GM19035 (cell line): ENCODE results near the gene CCDC51.

Experiments used
- ATAC-seq: cut with Tn5 transposase; IDR thresholded peaks from one replicate; pipeline ENCODE4 v1.9.1; 2021; ENCODE audit not compliant: unreplicated experiment

Gene CCDC51

DNA sequence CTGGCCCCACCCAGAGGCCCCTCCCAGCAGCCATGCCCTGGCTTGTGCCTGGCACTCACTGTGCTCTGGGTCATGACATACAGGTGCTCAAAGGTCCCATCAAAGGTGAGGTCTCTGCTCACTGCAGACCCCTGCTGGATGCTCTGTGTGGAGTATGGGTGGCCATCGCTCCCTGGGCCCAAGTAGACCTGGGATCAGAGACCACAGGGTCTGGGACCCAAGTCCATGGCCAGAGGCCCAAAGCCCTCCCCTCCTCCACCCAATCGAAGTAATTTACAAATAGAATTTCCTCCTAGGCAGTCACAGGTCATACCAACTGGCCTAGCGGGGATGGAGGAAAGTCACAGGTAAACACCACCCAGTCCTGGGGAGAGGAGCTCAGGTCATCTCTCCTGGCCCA, 17.6 kb downstream of the CCDC51 start:
- no peak for ATAC-seq

GRCh38 chr3:48420561-48420960, 19.4 kb downstream of the CCDC51 start:
- no peak for ATAC-seq

- no peak for ATAC-seq
Observed at GRCh38 chr3:48419597-48419996, 20.3 kb downstream of the CCDC51 start.

- no peak for ATAC-seq
Observed at GRCh38 chr3:48419149-48419548, 20.8 kb downstream of the CCDC51 start.

DNA sequence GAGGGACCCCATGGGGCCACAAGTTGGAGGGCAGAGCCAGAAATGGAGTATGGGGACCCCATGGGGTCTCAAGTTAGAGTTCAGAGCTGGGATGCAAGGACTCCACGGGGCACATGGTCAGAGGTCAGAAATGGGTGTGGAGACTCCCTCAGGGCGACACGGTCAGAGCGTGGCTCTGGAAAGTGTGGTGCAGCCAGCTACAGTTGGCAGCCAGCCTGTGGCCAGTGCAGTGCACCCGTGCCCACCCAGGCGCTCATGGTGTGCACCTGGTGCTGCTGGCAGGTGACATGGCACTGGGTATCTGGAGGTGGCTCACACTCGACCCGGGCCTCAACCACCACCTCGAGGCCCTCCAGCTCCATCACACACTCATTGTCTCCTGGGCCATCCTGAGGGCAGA, 21.3 kb downstream of the CCDC51 start:
- no peak for ATAC-seq

- no peak for ATAC-seq
Observed at GRCh38 chr3:48418140-48418539, 21.8 kb downstream of the CCDC51 start.

- ATAC-seq: no peak
Observed at GRCh38 chr3:48417529-48418108, 22.3 kb downstream of the CCDC51 start.

- no peak for ATAC-seq
Observed at GRCh38 chr3:48416546-48416945, 23.4 kb downstream of the CCDC51 start.

- no peak for ATAC-seq
Observed at GRCh38 chr3:48416091-48416505, 23.8 kb downstream of the CCDC51 start.

- ATAC-seq: no peak
Observed at GRCh38 chr3:48415251-48415953, 24.5 kb downstream of the CCDC51 start.

DNA sequence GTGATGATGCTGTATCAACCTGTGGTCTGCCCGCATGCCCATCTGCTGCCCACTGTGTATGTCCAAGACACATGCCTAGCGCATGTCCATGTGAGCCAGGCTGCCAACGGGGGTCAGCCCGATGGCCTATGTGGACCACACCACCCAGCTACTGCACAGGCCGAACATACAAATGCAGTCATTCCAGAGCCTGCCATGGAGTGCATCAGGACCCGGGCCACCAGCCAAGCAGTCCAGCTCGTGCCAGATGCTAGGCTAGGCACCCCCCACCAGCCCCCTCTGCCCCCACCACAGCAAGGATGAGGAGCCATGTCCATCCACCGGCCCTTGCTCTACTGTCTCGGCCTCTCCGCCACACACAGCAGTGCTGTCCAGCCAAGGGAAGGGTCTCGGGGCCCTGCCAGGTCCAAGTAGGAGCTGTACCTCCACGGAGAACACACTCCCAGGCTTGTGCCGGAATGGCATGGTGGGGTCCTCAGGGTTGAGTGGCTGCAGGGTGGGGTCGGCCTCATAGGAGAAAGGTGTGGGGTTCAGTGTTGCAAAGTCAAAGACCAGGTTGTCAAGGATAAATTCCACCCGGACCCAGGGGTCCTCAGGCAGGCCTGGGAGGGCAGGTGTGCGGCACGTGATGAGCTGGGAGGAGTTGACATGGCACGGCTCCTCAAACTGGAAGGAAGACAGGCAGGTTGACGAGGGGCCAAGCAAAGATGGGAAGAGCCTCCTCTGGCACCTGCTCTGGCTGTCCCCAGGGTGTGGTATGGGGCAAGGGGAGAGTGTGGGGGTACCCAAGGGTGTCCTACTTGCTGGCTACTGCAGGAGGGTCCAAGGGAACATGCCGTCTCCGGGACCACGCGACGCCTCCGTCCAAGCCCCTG, 25.3 kb downstream of the CCDC51 start:
- ATAC-seq: no peak

GRCh38 chr3:48413611-48414010, 26.3 kb downstream of the CCDC51 start:
- no peak for ATAC-seq

- no peak for ATAC-seq
Observed at GRCh38 chr3:48413086-48413485, 26.8 kb downstream of the CCDC51 start.

GRCh38 chr3:48412375-48413001, 27.4 kb downstream of the CCDC51 start:
- no peak for ATAC-seq

GRCh38 chr3:48411606-48412374, 28.1 kb downstream of the CCDC51 start:
- no peak for ATAC-seq

DNA sequence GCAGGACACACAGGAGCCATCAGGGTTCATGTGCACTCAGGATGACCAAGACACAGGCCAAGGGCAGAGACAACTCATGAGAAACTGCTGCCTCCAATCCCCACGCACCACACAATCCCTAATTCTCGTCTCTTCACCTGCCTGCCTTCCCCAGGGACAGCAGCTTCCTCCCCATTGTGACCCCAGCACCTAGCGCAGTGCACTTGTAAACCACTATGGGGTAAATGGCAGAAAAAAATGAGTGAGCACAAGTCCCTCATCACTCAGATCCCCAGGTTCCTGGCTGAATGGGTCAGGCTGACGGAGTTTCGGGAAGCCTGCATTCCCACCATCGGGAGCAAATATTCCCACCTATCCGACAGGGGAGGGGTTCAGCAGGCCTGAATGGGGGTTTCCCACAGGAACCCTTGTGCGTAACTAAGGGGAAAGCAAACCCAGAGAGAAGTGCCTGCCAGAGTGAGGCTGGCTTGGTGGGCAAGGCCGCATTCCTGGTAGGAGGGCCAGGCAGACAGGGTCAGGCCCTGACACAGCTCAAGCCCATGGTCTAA, 28.8 kb downstream of the CCDC51 start:
- no peak for ATAC-seq

DNA sequence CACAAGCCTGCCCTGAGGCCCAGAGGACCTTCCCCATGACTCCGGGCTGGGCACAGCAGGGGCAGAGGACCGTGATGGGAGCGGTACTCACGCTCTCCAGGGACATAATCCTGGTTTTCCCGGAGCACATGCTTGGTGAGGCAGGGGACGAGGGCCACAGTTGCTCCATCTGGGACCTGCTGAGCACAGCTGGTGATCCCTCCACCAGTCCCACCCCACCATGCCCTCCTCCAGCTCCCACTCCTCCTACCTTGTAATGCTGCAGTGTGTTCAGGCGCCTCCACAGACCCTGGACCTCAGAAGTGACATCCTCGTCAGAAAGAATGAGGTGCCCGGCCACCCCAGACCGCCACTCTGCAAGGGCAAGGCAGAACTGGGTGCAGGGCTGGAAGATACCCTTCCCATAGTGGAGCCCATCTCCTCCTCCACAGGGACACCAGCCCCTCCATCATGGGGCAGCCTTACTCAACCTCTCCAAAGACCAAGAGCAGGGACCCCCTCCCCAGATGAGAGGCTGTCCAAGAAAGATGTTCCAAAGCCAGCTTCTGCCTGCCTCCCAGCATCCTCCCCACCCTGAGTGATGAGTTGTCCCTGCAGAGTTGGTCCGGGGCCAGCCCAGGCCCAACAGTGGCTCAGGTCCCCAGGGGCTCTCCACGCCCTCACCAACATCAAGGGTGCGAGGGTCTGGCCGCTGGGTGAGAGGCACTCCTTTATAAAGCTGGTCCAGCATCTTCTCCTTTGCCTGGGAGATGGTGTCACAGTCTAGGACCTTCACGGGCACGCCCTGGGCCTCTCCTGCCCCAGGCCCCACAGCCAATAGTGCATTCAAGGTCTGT, 29.5 kb downstream of the CCDC51 start:
- no peak for ATAC-seq

GRCh38 chr3:48409291-48410201, 30.4 kb downstream of the CCDC51 start:
- no peak for ATAC-seq
